ENCODE data around the gene GTF2B. TPM values are rescaled to one million over a fixed set of nuclear protein-coding genes. Genes with fewer than 3 reads are reported as not detected.

The GTF2B gene
- total RNA-seq, 2 donors from 2014 or later, result 18.6 to 19.9 TPM

- Mint-ChIP-seq H3K27ac (no peak overlapping the region), H3K9me3 (no peaks in the 10 kb centered on the region), H3K4me1 (no peaks in the 10 kb centered on the region), H3K27me3 (ENCODE audit: insufficient read depth) (no peaks in the 10 kb centered on the region), H3K4me3 (no peak overlapping the region), H3K36me3 (ENCODE audit: low read depth) (peaks cover 14% of the 10 kb centered on the region)
- H3K4me3 ChIP-seq (ENCODE audit: low read length), result no peak overlapping the region
- peaks cover 9% of the 10 kb centered on the region for H3K36me3 ChIP-seq (ENCODE audit: control insufficient read depth, insufficient read depth, low read length)
- no peaks in the 10 kb centered on the region for H3K4me1 ChIP-seq (ENCODE audit: control insufficient read depth, insufficient read depth, low read length)
- TF ChIP-seq CTCF (conservative IDR thresholded peaks at IDR 0.05), result no peak
- H3K9me3 ChIP-seq (ENCODE audit: control insufficient read depth, low read length), result no peaks in the 10 kb centered on the region
- no peaks in the 10 kb centered on the region for H3K27me3 ChIP-seq (ENCODE audit: control insufficient read depth, insufficient read depth, low read length, poor library complexity, severe bottlenecking)
- no peak overlapping the region for H3K9ac ChIP-seq (ENCODE audit: extremely low read depth, low read length, poor library complexity, severe bottlenecking)
- WGBS, 2 experiments (ENCODE audit: insufficient coverage in 1 of 2, insufficient read length in 1 of 2), result 89 to 100% methylated on average over 1 to 5 of the region's 6 CpGs
- H3K27ac ChIP-seq (ENCODE audit: low read depth, low read length), result no peak overlapping the region
- no peak for DNase-seq
Observed at GRCh38 chr1:88867743-88868521, 23.4 kb downstream of the GTF2B start.

DNA sequence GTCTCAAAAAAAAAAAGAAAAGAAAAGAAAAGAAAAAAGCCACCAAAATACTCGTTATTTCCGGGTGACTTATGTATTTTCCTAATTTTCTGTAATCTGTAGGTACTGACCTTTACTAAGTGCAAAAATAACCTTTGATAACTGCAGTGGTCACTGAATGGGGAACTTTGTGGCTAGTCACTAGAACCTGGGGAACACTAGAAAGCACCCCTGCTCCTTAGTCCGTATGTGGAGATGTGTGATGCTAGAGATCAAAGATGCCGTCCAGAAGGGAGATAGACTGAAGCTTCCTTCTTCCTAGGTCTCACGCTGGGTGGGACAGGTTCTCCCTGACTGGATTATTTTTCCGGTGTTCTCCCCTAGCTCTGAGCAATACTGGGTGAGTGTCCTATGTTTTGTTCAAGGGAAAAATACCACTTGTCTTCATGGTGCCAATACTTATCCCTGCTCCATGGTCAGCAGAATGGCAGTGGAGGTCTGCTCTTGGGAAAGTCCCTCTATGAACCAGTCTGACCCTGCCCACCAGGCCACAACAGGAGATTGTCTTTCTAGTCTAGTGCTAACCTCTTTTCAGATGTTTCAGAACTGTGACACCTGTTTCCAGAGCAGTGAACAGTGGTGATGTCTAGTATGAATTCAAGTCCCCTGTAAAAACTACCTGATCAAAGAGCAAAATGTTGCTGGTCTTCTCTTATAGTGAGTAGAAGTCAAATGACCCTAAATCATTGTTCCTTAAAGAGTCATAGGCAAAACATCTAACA is 39.9 kb downstream of the GTF2B start:
- no peak for TF ChIP-seq CTCF (conservative IDR thresholded peaks at IDR 0.05)
- Histone ChIP-seq H3K4me3 (ENCODE audit: low read length) (no peak overlapping the region), H3K9me3 (ENCODE audit: control insufficient read depth, low read length) (no peaks in the 10 kb centered on the region), H3K27ac (ENCODE audit: low read depth, low read length) (no peak overlapping the region), H3K36me3 (ENCODE audit: control insufficient read depth, insufficient read depth, low read length) (peaks cover 27% of the 10 kb centered on the region), H3K4me1 (ENCODE audit: control insufficient read depth, insufficient read depth, low read length) (no peaks in the 10 kb centered on the region), H3K9ac (ENCODE audit: extremely low read depth, low read length, poor library complexity, severe bottlenecking) (no peak overlapping the region), H3K27me3 (ENCODE audit: control insufficient read depth, insufficient read depth, low read length, poor library complexity, severe bottlenecking) (no peaks in the 10 kb centered on the region)
- Mint-ChIP-seq H3K36me3 (ENCODE audit: low read depth) (peaks cover 19% of the 10 kb centered on the region), H3K9me3 (no peaks in the 10 kb centered on the region), H3K27ac (no peak overlapping the region), H3K4me1 (no peaks in the 10 kb centered on the region), H3K4me3 (no peak overlapping the region), H3K27me3 (ENCODE audit: insufficient read depth) (no peaks in the 10 kb centered on the region)
- 94 to 100% methylated on average over 3 to 6 of the region's 6 CpGs for WGBS, 2 experiments (ENCODE audit: insufficient coverage in 1 of 2, insufficient read length in 1 of 2)
- DNase-seq, result no peak

- no peak for TF ChIP-seq CTCF (conservative IDR thresholded peaks at IDR 0.05)
- peaks cover 6% of the 10 kb centered on the region for H3K36me3 Mint-ChIP-seq (ENCODE audit: low read depth)
- no peak for DNase-seq
- Histone ChIP-seq H3K9ac (ENCODE audit: extremely low read depth, low read length, poor library complexity, severe bottlenecking) (no peak overlapping the region), H3K4me1 (ENCODE audit: control insufficient read depth, insufficient read depth, low read length) (no peaks in the 10 kb centered on the region), H3K9me3 (ENCODE audit: control insufficient read depth, low read length) (no peaks in the 10 kb centered on the region), H3K27me3 (ENCODE audit: control insufficient read depth, insufficient read depth, low read length, poor library complexity, severe bottlenecking) (no peaks in the 10 kb centered on the region), H3K36me3 (ENCODE audit: control insufficient read depth, insufficient read depth, low read length) (peaks cover 4% of the 10 kb centered on the region), H3K27ac (ENCODE audit: low read depth, low read length) (no peak overlapping the region), H3K4me3 (ENCODE audit: low read length) (no peak overlapping the region)
- H3K4me1 Mint-ChIP-seq, result no peaks in the 10 kb centered on the region
- WGBS, 2 experiments (ENCODE audit: insufficient coverage in 1 of 2, insufficient read length in 1 of 2), result 35% methylated on average over 1 of the region's 1 CpG; no CpG with 5 or more reads in 1 of the 2 experiments
- no peak overlapping the region for H3K27ac Mint-ChIP-seq
- H3K27me3 Mint-ChIP-seq (ENCODE audit: insufficient read depth), result no peaks in the 10 kb centered on the region
- H3K9me3 Mint-ChIP-seq, result no peaks in the 10 kb centered on the region
- no peak overlapping the region for H3K4me3 Mint-ChIP-seq
Observed at GRCh38 chr1:88847643-88848042, 43.7 kb downstream of the GTF2B start.
